OCI-LY7 (cell line): ENCODE data around the gene OR10A4.

ENCODE experiments used
- CTCF ChIP-seq: fragments of 200-600 bp; sonication (generic); conservative IDR thresholded peaks from 2 replicates; pipeline ENCODE4 v1.5.1; 2014; ENCODE audit warnings: mild to moderate bottlenecking, antibody characterized with exemption, low read length, moderate library complexity, mixed read lengths
- EZH2phosphoT487 ChIP-seq: fragments of 200-600 bp; sonication (generic); IDR thresholded peaks from 2 replicates; pipeline ENCODE4 v1.6.1; 2018; ENCODE audit warnings: low read depth, borderline replicate concordance, mild to moderate bottlenecking, mixed run types, antibody characterized with exemption, low read length, moderate library complexity, mixed read lengths

- TF ChIP-seq CTCF (no peak), EZH2phosphoT487 (no peak)
Measured at GRCh38 chr11:6850526-6850925, 25.9 kb upstream of the OR10A4 start.
